Liver (tissue), 9 donors: ENCODE data around the gene CFAP61. TPM values are rescaled to one million over a fixed set of nuclear protein-coding genes. Genes with fewer than 3 reads are reported as not detected.

Experiments used
- DNase-seq: peaks from one replicate; pipeline ENCODE4 v3.0.0-alpha.2; 2017; ENCODE audit warnings: low spot score
- H3K27ac ChIP-seq, 2 donors: one replicate each; pipeline ENCODE4 v1.7.0; 2013; ENCODE audit warnings: inconsistent platforms in 2 of 2, low read length in 2 of 2, control low read depth in 1 of 2, low read depth in 1 of 2, mild to moderate bottlenecking in 1 of 2
- H3K27me3 ChIP-seq, 4 donors: one replicate each; pipeline versions ENCODE4 v1.6.1 to v1.7.0; 2013; ENCODE audit warnings: low read length in 3 of 4, inconsistent platforms in 1 of 4, mild to moderate bottlenecking in 1 of 4, moderate library complexity in 1 of 4; ENCODE audit not compliant: control insufficient read depth in 4 of 4, insufficient read depth in 4 of 4
- H3K36me3 ChIP-seq, 4 donors: one replicate each; pipeline versions ENCODE4 v1.6.1 to v1.7.0; 2013; ENCODE audit warnings: low read length in 3 of 4, mild to moderate bottlenecking in 3 of 4, low read depth in 1 of 4, moderate library complexity in 1 of 4; ENCODE audit not compliant: control insufficient read depth in 4 of 4, insufficient read depth in 3 of 4
- H3K4me1 ChIP-seq, 4 donors: one replicate each; pipeline versions ENCODE4 v1.6.1 to v1.7.0; 2013; ENCODE audit warnings: low read length in 3 of 4, mild to moderate bottlenecking in 3 of 4, moderate library complexity in 1 of 4; ENCODE audit not compliant: control insufficient read depth in 4 of 4, insufficient read depth in 4 of 4
- H3K4me3 ChIP-seq, 3 donors: one replicate each; pipeline versions ENCODE4 v1.6.1 to v1.7.0; 2013; ENCODE audit warnings: low read length in 3 of 3, control low read depth in 1 of 3, low read depth in 1 of 3, mild to moderate bottlenecking in 1 of 3
- H3K9ac ChIP-seq, 2 donors: one replicate each; pipeline ENCODE4 v1.7.0; 2013; ENCODE audit warnings: low read length in 2 of 2, mild to moderate bottlenecking in 2 of 2, moderate library complexity in 2 of 2, control low read depth in 1 of 2, low read depth in 1 of 2
- H3K9me3 ChIP-seq, 4 donors: one replicate each; pipeline versions ENCODE4 v1.6.1 to v1.7.0; 2013; ENCODE audit warnings: low read length in 3 of 4; ENCODE audit not compliant: control insufficient read depth in 4 of 4
- ATF3 ChIP-seq: IDR thresholded peaks from 2 replicates; pipeline ENCODE4 v1.6.1; 2016; ENCODE audit warnings: antibody characterized with exemption
- CTCF ChIP-seq: fragments of 150-350 bp; IDR thresholded peaks from 2 replicates; pipeline ENCODE4 v1.5.1; 2017; ENCODE audit warnings: improper control_type of control experiment, low read depth, low read length; ENCODE audit not compliant: missing input control
- EGR1 ChIP-seq, 2 donors: IDR thresholded peaks; 2 replicates each; pipeline ENCODE4 v1.6.1; 2016 to 2018; ENCODE audit warnings: antibody characterized with exemption in 2 of 2, low read depth in 2 of 2
- FOXA1 ChIP-seq: IDR thresholded peaks from 2 replicates; pipeline ENCODE4 v1.6.1; 2016; ENCODE audit warnings: antibody characterized with exemption
- FOXA2 ChIP-seq: IDR thresholded peaks from 2 replicates; pipeline ENCODE4 v1.6.1; 2016; ENCODE audit warnings: antibody characterized with exemption
- GABPA ChIP-seq, 2 donors: IDR thresholded peaks in 1 of 2; conservative IDR thresholded peaks in 1 of 2; 2 replicates each; pipeline ENCODE4 v1.6.1; 2016; ENCODE audit warnings: antibody characterized with exemption in 2 of 2, mild to moderate bottlenecking in 1 of 2, moderate library complexity in 1 of 2
- HNF4A ChIP-seq, 2 donors: conservative IDR thresholded peaks; 2 replicates each; pipeline ENCODE4 v1.6.1; 2016; ENCODE audit warnings: antibody characterized with exemption in 2 of 2, mild to moderate bottlenecking in 2 of 2
- HNF4G ChIP-seq: IDR thresholded peaks from 2 replicates; pipeline ENCODE4 v1.6.1; 2016; ENCODE audit warnings: antibody characterized with exemption
- JUND ChIP-seq, 2 donors: IDR thresholded peaks; 2 replicates each; pipeline ENCODE4 v1.6.1; 2016; ENCODE audit warnings: antibody characterized with exemption in 2 of 2
- MAX ChIP-seq: IDR thresholded peaks from 2 replicates; pipeline ENCODE4 v1.6.1; 2016; ENCODE audit warnings: antibody characterized with exemption
- NR2F2 ChIP-seq: IDR thresholded peaks from 2 replicates; pipeline ENCODE4 v1.6.1; 2016; ENCODE audit warnings: antibody characterized with exemption
- RAD21 ChIP-seq, 2 donors: IDR thresholded peaks; 2 replicates each; pipeline ENCODE4 v1.6.1; 2016; ENCODE audit warnings: antibody characterized with exemption in 2 of 2, mild to moderate bottlenecking in 2 of 2
- REST ChIP-seq: IDR thresholded peaks from 2 replicates; pipeline ENCODE4 v1.6.1; 2016; ENCODE audit warnings: antibody characterized with exemption, mild to moderate bottlenecking
- RXRA ChIP-seq, 2 donors: IDR thresholded peaks; 2 replicates each; pipeline ENCODE4 v1.6.1; 2017 to 2018; ENCODE audit warnings: antibody characterized with exemption in 2 of 2, mild to moderate bottlenecking in 1 of 2
- SP1 ChIP-seq: IDR thresholded peaks from 2 replicates; pipeline ENCODE4 v1.6.1; 2018; ENCODE audit warnings: antibody characterized with exemption, mild to moderate bottlenecking
- TAF1 ChIP-seq: conservative IDR thresholded peaks from 2 replicates; pipeline ENCODE4 v1.6.1; 2016; ENCODE audit warnings: antibody characterized with exemption, mild to moderate bottlenecking
- YY1 ChIP-seq: IDR thresholded peaks from 2 replicates; pipeline ENCODE4 v1.6.1; 2016; ENCODE audit warnings: antibody characterized with exemption, mild to moderate bottlenecking
- ZBTB33 ChIP-seq: IDR thresholded peaks from 2 replicates; pipeline ENCODE4 v1.6.1; 2016; ENCODE audit warnings: antibody characterized with exemption
- WGBS: extraction: QIAGEN DNeasy Blood & Tissue Kit; methylation state at CpG from one replicate; pipeline ENCODE4 v1.1.7; 2013; 5-methylcytosine and 5-hydroxymethylcytosine counted together
- polyA plus RNA-seq, 2 donors: library from polyadenylated mRNA; stranded (reverse) in 1 of 2; unstranded in 1 of 2; fragments of 200-250 nt in 1 of 2; fragments of >200 nt in 1 of 2; fragmentation: Nextera tagmentation in 1 of 2; extraction: Ambion mirVana in 1 of 2; gene quantifications; one replicate each; pipeline versions ENCODE4 v1.2.1 to v1.2.3, GENCODE V29; 2013 to 2015
- total RNA-seq, 2 donors: library from RNA; depleted of rRNA; stranded (reverse); fragments of >200 nt; gene quantifications; one replicate each; pipeline ENCODE4 v1.2.3, GENCODE V29; 2014
- donor health status: healthy.
- donor health status: healthy.
- donor health status: healthy.
- donor health status: healthy.
- donor health status: healthy.

CFAP61 gene
- total and polyA plus RNA-seq, 4 donors = 0.05 TPM; not detected in 3

GRCh38 chr20:20089018-20089417, 36.7 kb downstream of the CFAP61 start:
- Histone ChIP-seq H3K27me3 (peaks cover 0 to 2% (median 0%) of the 10 kb centered on the region in 4 donors), H3K4me1 (no peaks in the 10 kb centered on the region), H3K36me3 (no peaks in the 10 kb centered on the region), H3K27ac (no peak overlapping the region), H3K9me3 (no peaks in the 10 kb centered on the region), H3K9ac (no peak overlapping the region), H3K4me3 (no peak overlapping the region)
- 79% methylated on average over 4 of the region's 4 CpGs for WGBS
- DNase-seq = no peak
- no peak for TF ChIP-seq REST
- no peak for TF ChIP-seq FOXA2
- TF ChIP-seq JUND (IDR thresholded peaks at IDR 0.05) = no peak
- TF ChIP-seq YY1 = no peak
- TF ChIP-seq RXRA (IDR thresholded peaks at IDR 0.05) = no peak
- no peak for TF ChIP-seq CTCF
- TF ChIP-seq GABPA (IDR thresholded peaks at IDR 0.05 in 1 of 2, conservative IDR thresholded peaks at IDR 0.05 in 1 of 2) = no peak
- TF ChIP-seq HNF4G = no peak
- no peak for TF ChIP-seq SP1
- TF ChIP-seq ATF3 = no peak
- TF ChIP-seq NR2F2 = no peak
- no peak for TF ChIP-seq HNF4A (conservative IDR thresholded peaks at IDR 0.05)
- no peak for TF ChIP-seq RAD21 (IDR thresholded peaks at IDR 0.05)
- no peak for TF ChIP-seq FOXA1
- no peak for TF ChIP-seq EGR1 (IDR thresholded peaks at IDR 0.05; ENCODE audit: low read depth in 2 of 2)
- TF ChIP-seq TAF1 = no peak
- TF ChIP-seq MAX = no peak
- TF ChIP-seq ZBTB33 = no peak
